Sigmoid colon (tissue), 4 donors: ENCODE results near the gene CDKAL1.

Experiments
- CTCF ChIP-seq, 4 experiments: fragments of 450-650 bp in 3 of 4; fragments of 200-600 bp in 1 of 4; IDR thresholded peaks; one replicate each; pipeline ENCODE4 v1.5.1; 2016 to 2019; ENCODE audit warnings: antibody characterized with exemption in 4 of 4, mild to moderate bottlenecking in 3 of 4, moderate library complexity in 2 of 4
- EP300 ChIP-seq, 4 donors: sonication (generic); formaldehyde crosslinking; IDR thresholded peaks; one replicate each; pipeline ENCODE4 v1.6.1; 2017; ENCODE audit warnings: antibody characterized with exemption in 4 of 4
- POLR2A ChIP-seq, 2 donors: fragments of 450-650 bp; IDR thresholded peaks; one replicate each; pipeline ENCODE4 v1.6.1; 2016; ENCODE audit warnings: antibody characterized with exemption in 2 of 2, mild to moderate bottlenecking in 2 of 2, moderate library complexity in 2 of 2
- POLR2AphosphoS5 ChIP-seq, 4 donors: sonication (generic); formaldehyde crosslinking; IDR thresholded peaks; one replicate each; pipeline ENCODE4 v1.6.1; 2017; ENCODE audit warnings: antibody characterized with exemption in 4 of 4

GRCh38 chr6:20746805-20747558 lies 212.7 kb downstream of the CDKAL1 start:
- TF ChIP-seq CTCF (IDR thresholded peaks at IDR 0.05): no peak
- TF ChIP-seq POLR2A (IDR thresholded peaks at IDR 0.05): no peak
- no peak for TF ChIP-seq EP300 (IDR thresholded peaks at IDR 0.05)
- TF ChIP-seq POLR2AphosphoS5 (IDR thresholded peaks at IDR 0.05): no peak
